ENCODE data around the gene CDK14.

GRCh38 chr7:90858546-90858945, 262.4 kb downstream of the CDK14 start:
- TF ChIP-seq CREB1 (IDR thresholded peaks at IDR 0.05; ENCODE audit: low read depth) = no peak
- no peak for TF ChIP-seq EGR1 (IDR thresholded peaks at IDR 0.05)
- no peak for TF ChIP-seq TEAD4 (IDR thresholded peaks at IDR 0.05)
- TF ChIP-seq CEBPB (IDR thresholded peaks at IDR 0.05) = no peak
- TF ChIP-seq MAX (IDR thresholded peaks at IDR 0.05) = no peak
- no peak for TF ChIP-seq EP300 (IDR thresholded peaks at IDR 0.05; ENCODE audit: borderline replicate concordance)
- TF ChIP-seq NFIC (IDR thresholded peaks at IDR 0.05) = no peak
- TF ChIP-seq TAF1 (IDR thresholded peaks at IDR 0.05; ENCODE audit: low read depth) = no peak
- TF ChIP-seq YY1 (IDR thresholded peaks at IDR 0.05; ENCODE audit: low read depth) = no peak
